Head of caudate nucleus (tissue), 42 donors: ENCODE measurements around the gene ZNF536.

Experiments used
- DNase-seq, 42 donors: peaks; one replicate each; pipeline versions ENCODE4 v3.0.0 to v3.0.0-alpha.2; 2020 to 2021; ENCODE audit warnings: mixed read lengths in 7 of 42
- intact Hi-C: fragments of 100-400 bp; cut with DNase I; formaldehyde crosslinking; loops from one replicate; pipeline ENCODE4 v1.15.0; 2022

ZNF536 gene

GRCh38 chr19:30556230-30556711 lies 184.1 kb downstream of the ZNF536 start:
- intact Hi-C loops: no loop called here

GRCh38 chr19:30557212-30557611 lies 185.0 kb downstream of the ZNF536 start:
- peak in 1 of 42 donors; percentile 27 for DNase-seq

More at GRCh38 chr19:30556230-30556711, 184.1 kb downstream of the ZNF536 start:
- peak in 29 of 42 donors; percentile 9 to 77 (median 43) for DNase-seq

GRCh38 chr19:30557927-30558557 lies 185.9 kb downstream of the ZNF536 start:
- no peak for DNase-seq
- intact Hi-C loops: no loop called here

More at GRCh38 chr19:30557212-30557611, 185.0 kb downstream of the ZNF536 start:
- intact Hi-C loops: no loop called here

- no peak for DNase-seq
- intact Hi-C loops: no loop called here
These were observed 186.6 kb downstream of the ZNF536 start for GRCh38 chr19:30558793-30559192.

GRCh38 chr19:30559446-30559845 lies 187.3 kb downstream of the ZNF536 start:
- peak in 1 of 42 donors; percentile 31 for DNase-seq
- intact Hi-C loops: no loop called here

- intact Hi-C loops: no loop called here
- DNase-seq: peak in 1 of 42 donors; percentile 19
These were observed 190.8 kb downstream of the ZNF536 start for GRCh38 chr19:30562981-30563380.

GRCh38 chr19:30563691-30564090 lies 191.5 kb downstream of the ZNF536 start:
- peak in 1 of 42 donors; percentile 26 for DNase-seq
- intact Hi-C loops: no loop called here

GRCh38 chr19:30564551-30565011 lies 192.4 kb downstream of the ZNF536 start:
- intact Hi-C loops: no loop called here
- DNase-seq: peak in 36 of 42 donors; percentile 10 to 83 (median 55)

- peak in 1 of 42 donors; percentile 36 for DNase-seq
These were observed 193.5 kb downstream of the ZNF536 start for GRCh38 chr19:30565636-30566035.

GRCh38 chr19:30566681-30567420 lies 194.7 kb downstream of the ZNF536 start:
- DNase-seq: peak in 1 of 42 donors; percentile 32
- intact Hi-C loops: no loop called here

More at GRCh38 chr19:30565636-30566035, 193.5 kb downstream of the ZNF536 start:
- intact Hi-C loops: no loop called here

GRCh38 chr19:30567536-30568232 lies 195.5 kb downstream of the ZNF536 start:
- intact Hi-C loops: no loop called here
- DNase-seq: peak in 1 of 42 donors; percentile 42

GRCh38 chr19:30570194-30570593 lies 198.0 kb downstream of the ZNF536 start:
- peak in 12 of 42 donors; percentile 16 to 55 (median 40) for DNase-seq

GRCh38 chr19:30577551-30578105 lies 205.4 kb downstream of the ZNF536 start:
- DNase-seq: no peak
- intact Hi-C loops: no loop called here

More at GRCh38 chr19:30570194-30570593, 198.0 kb downstream of the ZNF536 start:
- intact Hi-C loops: no loop called here

- intact Hi-C loops: no loop called here
These were observed 207.2 kb downstream of the ZNF536 start for GRCh38 chr19:30579419-30579818.

GRCh38 chr19:30580673-30581072 lies 208.5 kb downstream of the ZNF536 start:
- intact Hi-C loops: no loop called here
- peak in 21 of 42 donors; percentile 17 to 79 (median 40) for DNase-seq

More at GRCh38 chr19:30579419-30579818, 207.2 kb downstream of the ZNF536 start:
- DNase-seq: no peak

- peak in 4 of 42 donors; percentile 8 to 34 (median 17) for DNase-seq
These were observed 211.9 kb downstream of the ZNF536 start for GRCh38 chr19:30584090-30584489.

GRCh38 chr19:30587869-30588268 lies 215.7 kb downstream of the ZNF536 start:
- DNase-seq: peak in 37 of 42 donors; percentile 9 to 79 (median 54)

More at GRCh38 chr19:30584090-30584489, 211.9 kb downstream of the ZNF536 start:
- intact Hi-C loops: no loop called here

GRCh38 chr19:30590596-30591229 lies 218.5 kb downstream of the ZNF536 start:
- intact Hi-C loops: no loop called here
- DNase-seq: peak in 41 of 42 donors; percentile 13 to 92 (median 72)

More at GRCh38 chr19:30587869-30588268, 215.7 kb downstream of the ZNF536 start:
- intact Hi-C loops: no loop called here
